GM03348 (cell line): ENCODE results near the gene NRCAM.
"Not testable (repeated sequence)": the region's sequence is repeated elsewhere in the genome, so short reads cannot be mapped to it uniquely, and the experiment has no call there.

ENCODE experiments used
- DNase-seq: peaks from one replicate; pipeline ENCODE4 v3.0.0; 2012; ENCODE audit warnings: low spot score

NRCAM gene

GRCh38 chr7:108278776-108279175 lies 177.5 kb downstream of the NRCAM start:
- no peak for DNase-seq

DNA sequence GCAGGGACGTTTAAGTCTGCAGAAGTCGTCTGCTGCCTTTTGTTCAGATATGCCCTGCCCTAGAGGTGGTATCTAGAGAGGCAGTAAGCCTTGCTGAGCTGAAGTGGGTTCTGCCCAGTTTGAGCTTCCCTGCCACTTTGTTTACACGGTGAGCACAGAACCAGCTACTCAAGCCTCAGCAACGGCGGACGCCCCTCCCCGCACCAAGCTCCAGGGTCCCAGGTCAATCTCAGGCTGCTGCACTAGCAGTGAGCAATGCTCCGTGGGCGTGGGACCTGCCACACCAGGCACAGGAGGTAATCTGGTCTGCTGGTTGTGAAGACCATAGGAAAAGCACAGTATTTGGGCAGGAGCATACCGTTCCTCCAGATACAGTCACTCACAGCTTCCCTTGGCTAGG lies 178.0 kb downstream of the NRCAM start:
- DNase-seq: no peak

- not testable (repeated sequence) for DNase-seq
These were observed 181.8 kb downstream of the NRCAM start for GRCh38 chr7:108274447-108274846.

DNA sequence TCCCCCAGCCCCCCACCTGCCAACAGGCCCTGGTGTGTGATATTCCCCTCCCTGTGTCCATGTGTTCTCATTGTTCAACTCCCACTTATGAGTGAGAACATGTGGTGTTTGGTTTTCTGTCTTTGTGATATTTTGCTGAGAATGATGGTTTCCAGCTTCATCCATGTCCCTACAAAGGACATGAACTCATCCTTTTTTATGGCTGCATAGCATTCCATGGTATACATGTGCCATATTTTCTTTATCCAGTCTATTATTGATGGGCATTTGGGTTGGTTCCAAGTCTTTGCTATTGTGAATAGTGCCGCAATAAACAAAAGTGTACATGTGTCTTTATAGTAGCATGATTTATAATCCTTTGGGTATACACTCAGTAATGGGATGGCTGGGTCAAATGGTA lies 183.3 kb downstream of the NRCAM start:
- DNase-seq: not testable (repeated sequence)

DNA sequence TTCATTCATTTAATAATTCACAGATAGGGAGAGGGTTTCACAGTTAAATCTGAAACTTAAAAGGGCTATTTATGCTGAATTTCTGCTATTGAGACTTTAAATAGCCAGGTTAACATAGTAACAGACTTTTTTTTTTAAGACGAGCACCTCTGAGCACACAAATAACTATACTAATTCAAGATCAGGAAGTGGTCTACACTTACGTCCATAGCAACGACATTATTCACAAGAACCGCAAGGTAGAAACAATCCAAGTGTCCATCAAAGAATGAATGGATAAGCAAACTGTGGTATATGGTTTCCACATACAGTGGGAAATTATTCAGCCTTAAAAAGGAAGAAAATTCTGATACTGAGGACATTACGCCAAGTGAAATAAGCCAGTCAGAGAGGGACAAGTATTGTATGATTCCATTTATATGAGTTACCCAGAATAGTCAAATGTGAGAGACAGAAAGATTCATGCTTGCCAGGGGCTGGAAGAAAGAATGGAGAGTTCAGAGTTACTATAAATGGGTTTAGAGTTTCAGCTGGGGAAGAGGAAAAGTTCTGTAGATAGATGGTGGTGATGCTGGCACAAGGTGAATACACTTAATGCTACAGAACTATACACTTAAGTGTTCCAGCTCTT lies 185.7 kb downstream of the NRCAM start:
- no peak for DNase-seq

DNA sequence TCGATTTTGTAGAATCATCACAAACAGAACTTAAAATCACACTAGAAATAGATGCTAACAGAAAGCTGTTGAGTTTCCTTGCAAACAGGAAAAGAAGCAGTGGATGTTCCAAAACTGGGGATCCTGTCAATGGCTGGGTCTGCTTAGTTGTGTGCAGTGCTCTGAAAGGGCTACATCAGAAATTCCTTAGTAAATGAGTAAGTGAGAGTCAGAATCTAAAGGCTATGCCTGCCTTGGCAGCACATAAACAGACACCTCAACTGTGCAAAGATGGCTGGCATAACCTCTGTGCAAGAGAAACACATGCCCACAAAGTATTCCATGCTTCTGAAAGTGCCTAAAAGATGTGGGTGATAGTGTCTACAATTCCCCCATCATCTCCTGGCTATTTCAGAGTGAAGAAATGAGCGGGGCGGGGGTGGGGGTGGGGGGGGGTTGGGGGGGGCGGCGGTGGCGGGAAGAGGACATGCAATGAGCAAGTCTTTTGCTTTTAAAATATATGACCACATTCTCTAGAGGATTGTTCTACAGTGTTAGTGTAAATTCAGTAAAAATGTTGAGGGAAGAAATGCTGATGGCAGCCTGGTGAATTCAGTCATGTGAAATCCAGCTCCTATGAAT lies 187.9 kb downstream of the NRCAM start:
- no peak for DNase-seq

DNA sequence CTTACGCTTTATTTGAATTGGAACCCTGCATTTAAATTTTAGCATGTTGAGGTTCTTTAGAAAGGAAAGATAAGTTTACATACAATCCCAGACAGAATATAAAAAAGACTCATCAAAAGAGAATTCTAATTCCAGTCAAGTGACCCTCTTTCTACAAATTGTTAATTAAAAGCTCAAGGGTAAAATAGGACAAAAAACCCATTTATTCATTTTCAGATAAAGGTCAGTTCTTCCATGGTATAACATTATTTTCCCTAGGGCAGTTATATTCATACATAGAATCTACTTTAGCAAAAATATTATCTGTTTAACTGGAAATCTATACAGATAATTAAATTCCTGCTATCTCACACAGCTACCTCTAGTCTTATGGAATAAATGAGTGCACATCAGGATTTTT lies 188.6 kb downstream of the NRCAM start:
- DNase-seq: no peak

DNA sequence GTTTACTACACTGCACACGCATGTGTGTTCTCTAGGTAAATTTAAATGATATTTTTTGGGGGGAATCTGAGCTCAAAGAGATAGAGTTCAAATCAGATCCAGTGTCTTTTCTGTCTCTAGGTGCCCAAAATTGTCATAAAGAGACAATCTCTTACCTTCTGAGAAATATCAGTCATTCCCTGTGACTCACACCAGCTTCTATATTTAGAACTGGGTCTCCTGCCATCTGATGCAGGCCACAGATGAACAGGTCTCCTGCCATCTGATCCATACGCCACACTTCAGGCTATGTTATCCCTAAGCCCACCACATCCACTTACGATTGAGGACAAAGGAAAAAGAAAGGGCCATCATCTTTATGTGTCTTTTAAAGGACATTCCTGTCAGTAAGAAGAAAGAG lies 189.7 kb downstream of the NRCAM start:
- no peak for DNase-seq

DNA sequence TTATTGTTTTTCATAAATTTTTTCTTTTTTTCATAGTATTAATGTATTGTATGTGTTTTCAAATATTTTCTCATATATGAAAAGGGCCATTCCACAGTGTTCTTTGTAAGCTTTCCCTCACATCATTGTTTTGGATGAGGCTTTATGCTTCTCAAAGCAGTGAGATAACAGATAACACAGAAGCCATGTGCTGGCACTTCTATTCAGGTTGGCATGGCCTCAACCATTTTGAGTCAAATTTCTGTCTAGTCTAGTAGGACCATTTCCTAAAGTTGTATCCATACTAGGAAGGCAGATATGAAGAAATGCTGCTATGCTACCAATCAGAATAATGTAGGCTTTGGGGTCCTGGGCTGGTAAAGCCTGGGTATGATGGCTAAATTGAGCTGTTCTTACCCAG lies 190.2 kb downstream of the NRCAM start:
- no peak for DNase-seq

GRCh38 chr7:108265007-108265406 lies 191.2 kb downstream of the NRCAM start:
- DNase-seq: no peak

- no peak for DNase-seq
These were observed 192.8 kb downstream of the NRCAM start for GRCh38 chr7:108263425-108263824.

DNA sequence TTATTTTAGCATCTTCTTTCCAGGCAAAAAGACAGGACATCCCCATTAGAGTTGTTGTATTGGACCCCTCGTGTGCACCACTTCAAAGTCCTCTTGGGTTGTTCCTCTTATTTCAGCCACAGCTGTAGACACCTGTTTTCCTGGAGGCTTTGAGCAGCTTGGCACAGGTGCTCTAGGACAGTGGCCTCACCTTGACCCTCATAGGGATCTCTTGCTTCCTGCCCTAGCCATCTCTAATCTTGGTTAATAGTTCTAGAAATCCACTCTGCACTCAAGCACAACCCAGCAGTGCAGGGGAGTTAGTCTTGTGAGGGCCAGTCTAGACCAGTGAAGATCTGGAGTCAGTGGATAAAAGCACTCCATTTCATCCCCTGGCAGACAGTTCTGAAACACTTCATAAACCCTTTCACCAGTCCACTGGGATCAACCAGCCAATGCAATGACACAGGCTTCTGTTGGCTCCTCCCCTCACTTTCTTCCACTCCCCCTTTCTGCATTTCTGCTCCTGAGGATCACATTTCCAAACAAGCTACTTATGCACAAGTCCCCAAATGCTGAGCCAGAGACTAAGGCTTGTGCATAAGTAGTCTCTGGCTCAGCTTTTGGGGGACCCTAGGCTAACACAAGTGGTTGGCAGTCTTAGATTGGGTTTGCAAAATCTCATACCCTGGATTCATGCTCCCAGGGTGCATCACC lies 194.5 kb downstream of the NRCAM start:
- no peak for DNase-seq

DNA sequence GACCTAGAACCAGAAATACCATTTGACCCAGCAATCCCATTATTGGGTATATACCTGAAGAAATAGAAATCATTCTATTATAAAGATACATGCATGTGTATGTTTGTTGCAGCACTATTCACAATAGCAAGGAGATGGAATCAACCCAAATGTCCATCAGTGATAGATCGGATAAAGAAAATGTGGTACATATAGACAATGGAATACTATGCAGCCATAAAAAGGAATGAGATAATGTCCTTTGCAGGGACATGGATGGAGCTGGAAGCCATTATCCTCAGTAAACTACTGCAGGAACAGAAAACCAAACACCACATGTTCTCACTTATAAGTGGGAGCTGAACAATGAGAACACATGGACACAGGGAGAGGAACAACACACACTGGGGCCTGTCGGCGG lies 196.8 kb downstream of the NRCAM start:
- not testable (repeated sequence) for DNase-seq

- DNase-seq: no peak
These were observed 198.3 kb downstream of the NRCAM start for GRCh38 chr7:108257954-108258353.

DNA sequence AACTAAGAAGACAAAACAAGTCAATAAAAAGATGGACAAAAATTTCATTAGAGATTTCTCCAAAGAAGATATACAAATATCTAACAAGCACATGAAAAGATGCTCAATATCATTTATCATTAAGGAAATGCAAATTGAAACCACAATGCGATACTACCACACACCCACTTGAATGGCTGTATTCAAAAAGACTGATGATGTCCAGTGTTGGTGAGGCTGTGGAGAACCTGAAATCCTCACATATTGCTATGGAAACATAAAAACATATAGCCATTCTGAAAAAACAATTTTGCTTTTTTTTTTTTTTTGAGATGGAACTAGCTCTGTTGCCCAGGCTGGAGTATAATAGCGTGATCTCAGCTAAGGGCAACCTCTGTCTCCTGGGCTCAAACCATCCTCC lies 202.0 kb downstream of the NRCAM start:
- no peak for DNase-seq

DNA sequence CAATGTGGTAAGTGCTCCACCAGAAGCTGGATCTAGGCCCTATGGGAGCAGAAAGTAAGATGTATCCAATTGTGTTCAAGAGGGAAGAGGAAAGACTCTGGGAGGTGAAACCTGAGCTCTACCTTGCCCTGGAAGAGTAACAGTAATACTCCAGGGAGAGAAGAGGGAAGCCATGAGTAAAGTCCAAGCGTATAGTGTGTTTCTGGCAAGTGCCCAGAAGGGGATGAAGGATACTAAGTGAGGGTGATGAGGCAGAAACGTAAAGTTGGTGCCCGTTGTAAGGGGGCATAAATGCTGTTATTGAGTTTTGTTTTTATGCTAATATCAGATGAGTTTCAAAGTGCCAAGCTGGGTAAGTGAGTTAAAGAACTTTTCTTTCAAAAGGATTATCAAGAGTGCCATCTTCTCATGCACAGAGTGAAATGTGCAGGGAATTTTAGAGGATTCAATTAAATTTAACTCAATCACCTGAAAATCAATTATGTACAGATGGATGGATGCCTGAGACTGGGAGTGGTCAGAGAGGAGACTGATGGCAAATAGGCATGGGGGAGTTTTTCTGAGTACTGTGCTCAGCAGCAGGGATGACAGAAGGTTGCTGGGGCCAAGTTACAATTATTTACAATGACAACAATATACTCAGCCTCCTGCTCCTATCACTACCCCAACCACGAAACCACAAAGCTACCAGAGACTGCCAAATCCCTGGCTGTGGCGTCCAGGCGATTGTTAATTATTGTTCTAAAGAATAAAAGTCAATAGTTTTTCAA lies 202.8 kb downstream of the NRCAM start:
- no peak for DNase-seq

DNA sequence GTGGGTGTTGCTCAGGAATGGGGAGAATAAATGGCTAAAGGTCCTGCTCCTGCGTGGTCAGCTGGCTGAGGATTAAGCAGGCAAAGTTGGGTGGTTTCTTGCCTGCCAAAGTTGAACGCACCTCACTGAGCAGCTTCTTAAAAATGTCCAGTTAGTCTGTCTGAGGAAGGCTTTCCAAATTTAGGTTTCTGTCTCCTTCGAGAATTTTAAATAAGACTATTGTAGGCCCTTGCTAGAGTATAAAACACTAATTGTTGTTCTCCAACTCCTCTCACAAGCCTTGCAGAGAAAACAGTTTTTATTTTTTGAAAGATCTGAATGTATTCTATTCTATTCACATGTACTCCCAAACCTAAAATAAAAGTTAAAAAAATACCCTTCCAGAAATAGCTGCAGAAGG lies 204.1 kb downstream of the NRCAM start:
- DNase-seq: no peak

DNA sequence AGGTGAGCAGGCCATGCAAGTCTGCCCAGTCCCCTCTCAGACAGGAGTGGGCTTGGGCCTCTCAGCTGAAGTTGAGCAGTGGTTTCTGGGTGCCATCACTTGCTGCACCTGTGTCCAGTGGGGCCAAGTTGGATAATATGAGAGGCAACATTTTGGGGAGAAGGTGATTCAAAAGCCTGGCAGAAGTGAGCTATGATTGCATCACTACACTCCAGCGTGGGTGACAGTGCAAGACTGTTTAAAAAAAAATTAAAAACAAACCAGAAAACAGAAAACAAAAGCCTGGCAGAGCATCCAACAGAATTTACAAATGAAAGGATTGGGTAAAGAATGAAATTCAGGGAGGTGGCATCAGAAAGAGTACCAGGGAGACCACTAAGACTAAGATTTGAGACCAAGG lies 204.5 kb downstream of the NRCAM start:
- no peak for DNase-seq

DNA sequence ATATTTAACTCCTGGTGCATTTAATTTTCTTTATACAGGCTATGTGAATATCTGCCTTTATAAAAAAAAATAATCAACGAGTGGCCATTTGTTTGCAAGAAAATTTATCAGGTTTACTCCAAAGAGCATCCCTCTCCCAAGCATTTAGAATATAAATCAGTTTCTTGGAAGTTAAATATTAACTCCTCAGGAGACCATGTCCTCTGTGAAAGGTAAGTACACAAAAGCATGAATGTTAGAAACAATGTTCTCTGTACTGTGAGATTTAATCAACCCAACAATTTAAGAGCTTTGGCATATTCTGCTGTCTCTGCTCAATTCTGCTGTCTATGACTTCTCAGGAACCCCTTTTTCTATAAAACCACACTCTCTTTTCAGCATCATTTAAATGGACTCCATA lies 206.8 kb downstream of the NRCAM start:
- DNase-seq: no peak

GRCh38 chr7:108248821-108249220 lies 207.4 kb downstream of the NRCAM start:
- DNase-seq: no peak

GRCh38 chr7:108248418-108248817 lies 207.8 kb downstream of the NRCAM start:
- DNase-seq: no peak

DNA sequence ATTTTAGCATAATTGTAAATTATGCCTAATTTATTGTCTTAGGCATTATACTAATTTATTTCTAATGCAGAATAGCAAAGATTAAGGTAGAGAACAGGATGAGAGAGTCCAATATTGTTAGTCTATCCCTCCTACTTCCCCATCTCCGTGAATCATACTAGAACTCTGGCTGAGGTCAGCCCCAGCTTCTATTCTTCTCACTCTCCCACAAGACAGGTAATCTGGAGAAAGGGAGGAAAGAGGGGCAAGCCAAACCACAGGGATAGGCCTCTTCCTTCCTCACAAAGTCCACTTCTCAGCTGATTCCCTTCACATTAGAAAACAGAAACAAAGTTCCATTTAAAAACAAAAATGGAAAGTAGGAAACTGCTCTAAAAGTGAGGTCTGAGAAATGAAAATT lies 208.6 kb downstream of the NRCAM start:
- no peak for DNase-seq
